ENCODE measurements around the gene NTN1. TPM values are rescaled to one million over a fixed set of nuclear protein-coding genes. Genes with fewer than 3 reads are reported as not detected.

NTN1 gene
- total RNA-seq, 4 donors from 2014 or later: 3.3 to 19.2 (median 10.4) TPM

DNA sequence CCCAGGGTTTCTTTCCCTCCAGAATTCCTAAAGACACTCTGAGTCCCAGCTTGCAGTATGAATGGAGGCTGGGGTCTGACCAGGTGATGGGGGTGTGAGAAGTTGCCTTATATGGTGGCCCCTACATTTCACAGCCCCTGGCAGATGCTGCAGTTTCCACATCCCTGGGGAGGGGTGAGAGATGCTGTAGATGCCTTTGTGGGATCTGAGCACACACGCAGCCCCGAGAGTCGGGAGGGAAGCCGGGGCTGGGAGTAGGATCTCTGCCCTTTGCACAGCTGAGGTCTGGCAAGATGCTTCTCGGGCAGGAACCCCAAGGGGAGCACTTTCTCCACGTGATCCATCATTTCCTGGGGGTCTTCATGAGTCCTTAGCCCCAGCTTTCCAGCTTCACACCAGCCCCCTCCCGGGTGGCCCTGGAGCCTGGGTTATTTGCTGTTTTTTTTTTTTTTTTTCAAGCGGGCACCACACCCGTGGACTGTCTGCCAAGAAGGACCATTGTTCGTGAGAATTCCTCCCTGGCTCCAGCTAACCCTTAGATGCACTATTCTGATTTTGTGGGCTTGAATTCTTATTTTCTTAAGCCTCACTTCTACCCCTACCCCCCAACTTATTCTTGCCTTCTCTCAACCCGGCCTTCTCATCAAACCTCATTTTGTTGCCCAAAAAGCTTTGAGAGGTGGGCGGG, 50.6 kb downstream of the NTN1 start:
- H3K4me3 ChIP-seq: no peak overlapping the region
- TF ChIP-seq, protein P1, sequence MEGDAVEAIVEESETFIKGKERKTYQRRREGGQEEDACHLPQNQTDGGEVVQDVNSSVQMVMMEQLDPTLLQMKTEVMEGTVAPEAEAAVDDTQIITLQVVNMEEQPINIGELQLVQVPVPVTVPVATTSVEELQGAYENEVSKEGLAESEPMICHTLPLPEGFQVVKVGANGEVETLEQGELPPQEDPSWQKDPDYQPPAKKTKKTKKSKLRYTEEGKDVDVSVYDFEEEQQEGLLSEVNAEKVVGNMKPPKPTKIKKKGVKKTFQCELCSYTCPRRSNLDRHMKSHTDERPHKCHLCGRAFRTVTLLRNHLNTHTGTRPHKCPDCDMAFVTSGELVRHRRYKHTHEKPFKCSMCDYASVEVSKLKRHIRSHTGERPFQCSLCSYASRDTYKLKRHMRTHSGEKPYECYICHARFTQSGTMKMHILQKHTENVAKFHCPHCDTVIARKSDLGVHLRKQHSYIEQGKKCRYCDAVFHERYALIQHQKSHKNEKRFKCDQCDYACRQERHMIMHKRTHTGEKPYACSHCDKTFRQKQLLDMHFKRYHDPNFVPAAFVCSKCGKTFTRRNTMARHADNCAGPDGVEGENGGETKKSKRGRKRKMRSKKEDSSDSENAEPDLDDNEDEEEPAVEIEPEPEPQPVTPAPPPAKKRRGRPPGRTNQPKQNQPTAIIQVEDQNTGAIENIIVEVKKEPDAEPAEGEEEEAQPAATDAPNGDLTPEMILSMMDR (IDR thresholded peaks at IDR 0.05): no peak
- TF ChIP-seq POLR2A (IDR thresholded peaks at IDR 0.05): no peak
- no peaks in the 10 kb centered on the region for H3K4me1 ChIP-seq
- DNase-seq: no peak
- H3K9me3 ChIP-seq: no peaks in the 10 kb centered on the region
- intact Hi-C loops (cut with DNase I; ENCODE audit: low total_unique reads): no loop called here
- H3K27ac ChIP-seq: peak overlapping the region; percentile 48 to 68
- H3K36me3 ChIP-seq: no peaks in the 10 kb centered on the region
- H3K27me3 ChIP-seq: no peaks in the 10 kb centered on the region

- no peak for TF ChIP-seq POLR2A (IDR thresholded peaks at IDR 0.05)
- TF ChIP-seq, protein P1 (IDR thresholded peaks at IDR 0.05): no peak
- no peaks in the 10 kb centered on the region for H3K9me3 ChIP-seq
- peak overlapping the region; percentile 48 to 68 for H3K27ac ChIP-seq
- DNase-seq: peak; percentile 57 to 59
- H3K27me3 ChIP-seq: no peaks in the 10 kb centered on the region
- intact Hi-C loops (cut with DNase I; ENCODE audit: low total_unique reads): no loop called here
- no peaks in the 10 kb centered on the region for H3K4me1 ChIP-seq
- no peaks in the 10 kb centered on the region for H3K36me3 ChIP-seq
- H3K4me3 ChIP-seq: no peak overlapping the region
These were observed 51.5 kb downstream of the NTN1 start for GRCh38 chr17:9072696-9073339.

GRCh38 chr17:9074131-9074530, 52.8 kb downstream of the NTN1 start:
- Histone ChIP-seq H3K27ac (no peak overlapping the region), H3K27me3 (no peaks in the 10 kb centered on the region), H3K9me3 (no peaks in the 10 kb centered on the region), H3K4me1 (no peaks in the 10 kb centered on the region), H3K4me3 (no peak overlapping the region), H3K36me3 (no peaks in the 10 kb centered on the region)
- TF ChIP-seq, protein P1 (IDR thresholded peaks at IDR 0.05): no peak
- DNase-seq: no peak
- intact Hi-C loops (cut with DNase I; ENCODE audit: low total_unique reads): no loop called here

DNA sequence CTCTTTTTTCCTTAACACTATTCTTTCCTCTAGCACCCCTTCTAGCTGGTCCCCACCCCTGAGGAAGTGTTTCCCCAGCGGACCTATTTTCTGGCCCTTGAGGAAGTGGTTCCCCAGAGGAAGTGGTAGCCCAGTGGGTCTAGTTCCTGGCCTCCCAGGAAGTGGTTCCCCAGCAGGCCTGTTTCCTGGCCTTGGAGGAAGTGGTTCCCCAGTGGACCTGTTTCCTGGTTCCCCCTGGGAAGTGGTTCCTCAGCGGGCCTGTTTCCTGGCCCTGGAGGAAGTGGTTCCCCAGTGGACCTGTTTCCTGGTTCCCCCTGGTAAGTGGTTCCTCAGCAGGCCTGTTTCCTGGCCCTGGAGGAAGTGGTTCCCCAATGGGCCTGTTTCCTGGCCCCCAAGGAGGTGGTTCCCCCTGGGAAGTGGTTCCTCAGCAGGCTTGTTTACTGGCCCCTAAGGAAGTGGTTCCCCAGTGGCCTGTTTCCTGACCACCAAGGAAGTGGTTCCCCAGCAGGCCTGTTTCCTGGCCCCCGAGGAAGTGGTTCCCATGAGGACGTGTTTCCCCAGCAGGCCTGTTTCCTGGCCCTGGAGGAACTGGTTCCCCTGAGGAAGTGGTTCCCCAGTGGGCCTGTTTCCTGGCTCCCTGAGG, 58.3 kb downstream of the NTN1 start:
- H3K36me3 ChIP-seq: no peaks in the 10 kb centered on the region
- H3K4me1 ChIP-seq: no peaks in the 10 kb centered on the region
- TF ChIP-seq, protein P1 (IDR thresholded peaks at IDR 0.05): no peak
- TF ChIP-seq POLR2A (IDR thresholded peaks at IDR 0.05): no peak
- no peaks in the 10 kb centered on the region for H3K27me3 ChIP-seq
- no peak overlapping the region for H3K4me3 ChIP-seq
- no peaks in the 10 kb centered on the region for H3K9me3 ChIP-seq
- intact Hi-C loops (cut with DNase I; ENCODE audit: low total_unique reads): no loop called here
- no peak for DNase-seq
- H3K27ac ChIP-seq: no peak overlapping the region

DNA sequence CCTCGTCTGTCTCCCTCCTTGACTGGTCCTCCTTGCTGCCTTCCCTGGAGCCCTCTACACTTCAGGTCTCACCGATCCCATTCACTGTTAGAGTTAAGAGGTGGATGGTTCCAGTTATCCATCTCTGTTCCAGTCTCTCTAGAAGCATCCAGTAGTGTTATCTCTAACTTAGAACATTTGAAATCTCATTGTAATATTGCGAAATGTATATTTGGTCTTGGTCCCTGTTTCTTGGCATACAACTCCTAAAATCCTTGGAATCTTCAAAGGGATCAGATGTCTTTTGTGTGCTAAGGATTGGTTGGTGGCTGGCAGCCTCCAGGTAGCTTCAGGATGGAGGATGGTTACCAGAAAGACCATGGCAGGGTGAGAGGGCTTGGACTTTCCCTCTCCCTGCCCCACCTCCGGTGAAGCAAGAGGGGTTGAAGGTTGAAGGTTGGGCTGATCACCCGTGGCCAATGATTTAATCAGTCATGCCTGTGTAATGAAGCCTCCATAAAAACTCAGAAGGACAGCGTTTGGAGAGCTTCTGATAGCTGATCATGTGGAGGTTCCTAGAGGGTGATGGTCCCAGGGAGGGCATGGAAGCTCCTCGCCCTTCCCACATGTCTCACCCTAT, 59.1 kb downstream of the NTN1 start:
- intact Hi-C loops (cut with DNase I; ENCODE audit: low total_unique reads): no loop called here
- no peak for TF ChIP-seq POLR2A (IDR thresholded peaks at IDR 0.05)
- TF ChIP-seq, protein P1 (IDR thresholded peaks at IDR 0.05): no peak
- no peak overlapping the region for H3K27ac ChIP-seq
- H3K4me1 ChIP-seq: no peaks in the 10 kb centered on the region
- H3K27me3 ChIP-seq: no peaks in the 10 kb centered on the region
- H3K9me3 ChIP-seq: no peaks in the 10 kb centered on the region
- H3K4me3 ChIP-seq: no peak overlapping the region
- no peak for DNase-seq
- no peaks in the 10 kb centered on the region for H3K36me3 ChIP-seq

Data from uterus (tissue), 4 donors.